PC-3 (cell line): ENCODE measurements around the gene SPRING1.

ENCODE experiments used
- CTCF ChIP-seq: fragments of 300-600 bp; sonication (generic); conservative IDR thresholded peaks from 2 replicates; pipeline ENCODE4 v1.5.1; 2017; ENCODE audit warnings: antibody characterized with exemption, low read depth, mild to moderate bottlenecking, low read length
- EZH2 ChIP-seq: fragments of 300-600 bp; sonication (generic); IDR thresholded peaks from one replicate; pipeline ENCODE4 v1.6.1; 2017; ENCODE audit warnings: antibody characterized with exemption, mild to moderate bottlenecking, low read length; ENCODE audit not compliant: unreplicated experiment

GRCh38 chr12:116744766-116745165, 6.9 kb upstream of the SPRING1 start:
- no peak for TF ChIP-seq EZH2
- TF ChIP-seq CTCF: no peak
